Renal cortex interstitium (tissue), 11 donors: ENCODE measurements around the gene CFAP299. TPM values are rescaled to one million over a fixed set of nuclear protein-coding genes. Genes with fewer than 3 reads are reported as not detected.

Experiments
- DNase-seq, 11 donors: peaks; one replicate each; pipeline ENCODE4 v3.0.0-alpha.2; 2013; ENCODE audit warnings: low read depth in 9 of 11, low spot score in 4 of 11; ENCODE audit errors: extremely low read depth in 1 of 11
- polyA plus RNA-seq, 3 donors: library from polyadenylated mRNA; unstranded; fragments of 120-200 nt; gene quantifications; one replicate each; pipeline ENCODE4 v1.2.1, GENCODE V29; 2013; ENCODE audit not compliant: insufficient read length in 3 of 3

CFAP299 gene
- polyA plus RNA-seq, 3 donors, result 0.45 to 1.2 (median 0.49) TPM

- no peak for DNase-seq
These were observed 582.5 kb downstream of the CFAP299 start for GRCh38 chr4:80918004-80918403.

GRCh38 chr4:80921441-80921840 is 585.9 kb downstream of the CFAP299 start:
- DNase-seq, result no peak

GRCh38 chr4:80922941-80923340 is 587.4 kb downstream of the CFAP299 start:
- no peak for DNase-seq

- no peak for DNase-seq
These were observed 589.8 kb downstream of the CFAP299 start for GRCh38 chr4:80925293-80925692.

- no peak for DNase-seq
These were observed 590.9 kb downstream of the CFAP299 start for GRCh38 chr4:80926446-80926845.

- DNase-seq, result no peak
These were observed 591.4 kb downstream of the CFAP299 start for GRCh38 chr4:80926891-80927290.

- DNase-seq, result no peak
These were observed 591.9 kb downstream of the CFAP299 start for GRCh38 chr4:80927420-80927819.

GRCh38 chr4:80931631-80932081 is 596.1 kb downstream of the CFAP299 start:
- no peak for DNase-seq

- no peak for DNase-seq
These were observed 612.6 kb downstream of the CFAP299 start for GRCh38 chr4:80948141-80948540.

- no peak for DNase-seq
These were observed 613.5 kb downstream of the CFAP299 start for GRCh38 chr4:80948995-80949394.

GRCh38 chr4:80956421-80956820 is 620.9 kb downstream of the CFAP299 start:
- DNase-seq, result no peak

- no peak for DNase-seq
These were observed 627.5 kb downstream of the CFAP299 start for GRCh38 chr4:80963051-80963450.

GRCh38 chr4:80967346-80967745 is 631.8 kb downstream of the CFAP299 start:
- no peak for DNase-seq

- DNase-seq, result no peak
These were observed 644.7 kb downstream of the CFAP299 start for GRCh38 chr4:80980239-80980638.

- DNase-seq, result no peak
These were observed 650.5 kb downstream of the CFAP299 start for GRCh38 chr4:80986011-80986410.

GRCh38 chr4:80989921-80990544 is 654.5 kb downstream of the CFAP299 start:
- DNase-seq, result peak; percentile 31 to 71 (median 45)

GRCh38 chr4:80990851-80991250 is 655.3 kb downstream of the CFAP299 start:
- DNase-seq, result no peak

- DNase-seq, result no peak
These were observed 664.4 kb downstream of the CFAP299 start for GRCh38 chr4:80999943-81000342.

GRCh38 chr4:81003597-81004111 is 668.1 kb downstream of the CFAP299 start:
- DNase-seq, result no peak

GRCh38 chr4:81007417-81007816 is 671.9 kb downstream of the CFAP299 start:
- no peak for DNase-seq
